ENCODE measurements around the gene UGT1A6. TPM values are rescaled to one million over a fixed set of nuclear protein-coding genes. Genes with fewer than 3 reads are reported as not detected.

UGT1A6 gene
- total RNA-seq, 1 donor from 2014 or later: 2.3 TPM

DNA sequence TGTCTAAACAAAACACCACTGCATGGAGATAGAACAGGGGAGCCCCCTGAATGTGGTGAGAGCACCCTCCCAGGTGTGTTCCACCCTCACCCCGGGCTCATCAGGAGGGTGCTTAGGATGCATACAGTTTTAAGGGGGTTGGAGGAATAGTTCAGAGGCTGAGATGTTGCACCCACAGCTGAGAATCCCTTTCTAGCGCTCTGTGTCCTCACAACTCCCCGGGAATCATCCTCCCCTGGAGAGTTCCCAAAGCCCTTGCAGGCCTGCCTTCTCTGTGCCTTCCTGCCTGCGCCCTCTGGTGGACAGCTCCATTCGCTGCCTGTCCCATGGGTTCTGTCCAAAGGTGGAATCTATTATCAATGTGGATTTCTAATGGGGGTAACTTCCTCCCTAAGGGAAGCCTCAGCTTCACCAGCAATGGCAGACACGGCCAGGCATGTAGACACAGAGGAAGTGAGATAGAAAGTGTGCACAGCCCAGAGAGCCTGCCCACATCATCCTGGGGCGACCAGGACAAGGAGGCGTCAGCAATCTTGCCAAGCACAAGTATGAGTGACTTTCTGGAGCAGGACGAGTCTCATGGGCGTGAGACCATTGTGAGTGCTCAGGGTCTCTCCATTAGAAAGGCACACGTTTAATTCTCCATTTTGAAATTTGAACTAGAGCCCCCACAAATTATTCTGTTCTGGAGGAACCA is 18.8 kb downstream of the UGT1A6 start:
- Histone ChIP-seq H3K4me3 (no peak overlapping the region), H3K4me1 (peaks cover 9% of the 10 kb centered on the region), H3K27me3 (ENCODE audit: low read depth) (no peaks in the 10 kb centered on the region), H3K27ac (no peak overlapping the region), H3K36me3 (no peaks in the 10 kb centered on the region), H3K9me3 (no peaks in the 10 kb centered on the region)
- peak; percentile 91 to 95 for ATAC-seq
- peak; percentile 87 for DNase-seq
- intact Hi-C loops (cut with DNase I): no loop called here
- TF ChIP-seq CTCF (IDR thresholded peaks at IDR 0.05): peak; percentile 81

GRCh38 chr2:233712611-233713261 is 20.0 kb downstream of the UGT1A6 start, which contains the start of gene UGT1A5:
UGT1A5 (plus strand) TSS chr2:233712907; CDS start chr2:233712992, 85 bp downstream.
- Histone ChIP-seq H3K27me3 (ENCODE audit: low read depth) (no peaks in the 10 kb centered on the region), H3K4me1 (peaks cover 9% of the 10 kb centered on the region), H3K27ac (no peak within 1 kb of the TSS), H3K4me3 (no peak within 1 kb of the TSS), H3K9me3 (no peaks in the 10 kb centered on the region), H3K36me3 (no peaks in the 10 kb centered on the region)
- TF ChIP-seq CTCF (IDR thresholded peaks at IDR 0.05): no peak
- no peak for DNase-seq
- intact Hi-C loops (cut with DNase I): no loop called here
- ATAC-seq: no peak

DNA sequence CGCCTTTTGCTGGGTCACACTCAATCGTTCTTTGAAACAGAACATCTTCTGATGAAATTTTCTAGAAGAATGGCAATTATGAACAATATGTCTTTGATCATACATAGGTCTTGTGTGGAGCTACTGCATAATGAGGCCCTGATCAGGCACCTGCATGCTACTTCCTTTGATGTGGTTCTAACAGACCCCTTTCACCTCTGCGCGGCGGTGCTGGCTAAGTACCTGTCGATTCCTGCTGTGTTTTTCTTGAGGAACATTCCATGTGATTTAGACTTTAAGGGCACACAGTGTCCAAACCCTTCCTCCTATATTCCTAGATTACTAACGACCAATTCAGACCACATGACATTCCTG is 20.5 kb downstream of the UGT1A6 start:
- Histone ChIP-seq H3K27ac (no peak overlapping the region), H3K4me3 (no peak overlapping the region), H3K9me3 (no peaks in the 10 kb centered on the region), H3K27me3 (ENCODE audit: low read depth) (no peaks in the 10 kb centered on the region), H3K4me1 (peaks cover 9% of the 10 kb centered on the region), H3K36me3 (no peaks in the 10 kb centered on the region)
- intact Hi-C loops (cut with DNase I): no loop called here
- DNase-seq (no peak), ATAC-seq (no peak)
- TF ChIP-seq CTCF (IDR thresholded peaks at IDR 0.05): no peak

DNA sequence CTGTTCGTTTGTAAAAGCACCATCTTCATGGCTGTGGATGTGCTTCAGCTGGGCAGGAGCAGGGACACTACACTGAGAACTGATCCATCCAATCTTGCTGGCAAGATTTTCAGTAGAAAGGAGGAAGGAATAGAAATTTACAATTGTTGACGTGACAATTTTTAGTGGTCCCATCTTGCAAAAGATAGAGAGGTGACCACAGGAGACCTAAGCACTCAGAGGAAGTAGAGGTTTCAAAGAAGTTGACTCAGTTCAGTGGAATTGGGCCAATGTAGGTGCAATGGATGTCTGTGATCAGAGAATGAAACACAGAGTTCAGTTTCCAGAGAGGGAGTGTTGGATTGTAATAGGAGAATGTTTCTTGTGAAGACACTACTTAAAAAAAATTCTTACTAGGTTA is 21.4 kb downstream of the UGT1A6 start:
- peaks cover 9% of the 10 kb centered on the region for H3K4me1 ChIP-seq
- no peak for TF ChIP-seq CTCF (IDR thresholded peaks at IDR 0.05)
- no peak overlapping the region for H3K4me3 ChIP-seq
- no peak for ATAC-seq
- H3K36me3 ChIP-seq: no peaks in the 10 kb centered on the region
- no peaks in the 10 kb centered on the region for H3K9me3 ChIP-seq
- no peak for DNase-seq
- no peaks in the 10 kb centered on the region for H3K27me3 ChIP-seq (ENCODE audit: low read depth)
- intact Hi-C loops (cut with DNase I): no loop called here
- H3K27ac ChIP-seq: no peak overlapping the region

DNA sequence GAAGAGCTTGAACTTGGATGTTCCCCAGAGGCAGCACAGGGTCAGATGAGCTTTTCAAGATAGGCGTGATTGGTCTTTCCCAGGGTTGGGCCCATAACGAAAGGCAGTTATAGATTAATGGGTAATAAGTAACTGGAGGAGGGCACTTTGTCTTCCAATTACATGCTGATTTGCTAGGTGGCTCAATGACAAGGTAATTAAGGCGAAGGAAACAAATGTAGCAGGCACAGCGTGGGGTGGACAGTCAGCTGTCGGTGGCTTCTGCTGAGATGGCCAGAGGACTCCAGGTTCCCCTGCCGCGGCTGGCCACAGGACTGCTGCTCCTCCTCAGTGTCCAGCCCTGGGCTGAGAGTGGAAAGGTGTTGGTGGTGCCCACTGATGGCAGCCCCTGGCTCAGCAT is 25.9 kb downstream of the UGT1A6 start, which contains the start of gene UGT1A4:
UGT1A4 (plus strand) TSS at position 185 of the 400 bp plus-strand sequence; CDS start at position 270, 85 bp downstream.
- Histone ChIP-seq H3K36me3 (no peaks in the 10 kb centered on the region), H3K27me3 (ENCODE audit: low read depth) (no peaks in the 10 kb centered on the region), H3K4me3 (no peak within 1 kb of the TSS), H3K4me1 (no peaks in the 10 kb centered on the region), H3K27ac (no peak within 1 kb of the TSS), H3K9me3 (no peaks in the 10 kb centered on the region)
- ATAC-seq (no peak), DNase-seq (no peak)
- no peak for TF ChIP-seq CTCF (IDR thresholded peaks at IDR 0.05)
- intact Hi-C loops (cut with DNase I): no loop called here
